ENCODE data around the gene CD7.

The CD7 gene

DNA sequence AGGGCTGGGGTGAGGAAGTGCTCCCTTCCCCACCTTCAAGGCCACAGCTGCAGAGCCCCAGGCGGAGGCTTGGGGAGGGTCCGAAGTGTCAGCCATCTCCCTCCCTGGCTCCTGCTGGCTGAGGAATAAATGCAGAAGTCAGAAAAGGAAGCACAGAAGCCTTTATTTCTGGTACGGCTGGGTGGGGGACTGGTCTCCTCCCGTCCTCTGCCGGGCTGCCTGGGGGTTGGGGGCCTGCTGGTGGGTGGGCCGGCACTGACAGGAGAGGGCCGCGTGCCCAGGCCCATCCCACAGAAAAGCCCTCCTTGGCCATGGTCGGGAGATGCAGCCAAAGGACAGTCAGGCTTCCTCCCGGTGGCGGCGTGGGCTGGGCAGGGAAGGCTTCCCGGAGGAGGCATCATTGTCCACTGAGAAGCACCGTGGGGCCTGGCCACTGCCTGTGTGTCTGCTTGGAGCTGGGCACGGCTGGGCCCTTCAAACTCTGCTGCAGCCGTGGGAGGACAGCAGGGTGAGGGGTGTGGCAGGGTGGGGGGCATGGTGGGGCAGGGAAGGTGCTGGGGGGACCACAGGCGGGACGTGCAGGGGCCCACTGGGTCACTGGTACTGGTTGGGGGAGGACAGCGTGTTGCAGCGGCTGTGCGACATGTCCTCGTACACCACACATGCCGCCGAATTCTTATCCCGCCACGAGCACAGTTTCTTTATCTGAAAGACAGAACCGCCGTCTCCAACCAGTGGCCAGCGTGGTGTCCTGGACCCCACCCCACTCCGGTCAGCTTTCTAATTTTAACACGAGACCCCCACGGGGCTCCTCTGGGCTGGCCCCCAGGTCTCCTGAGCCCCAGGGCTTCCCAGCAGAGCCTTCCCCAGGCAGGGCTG lies 2.4 kb downstream of the CD7 start:
- DNase-seq (ENCODE audit: low read depth, low spot score) = no peak

DNA sequence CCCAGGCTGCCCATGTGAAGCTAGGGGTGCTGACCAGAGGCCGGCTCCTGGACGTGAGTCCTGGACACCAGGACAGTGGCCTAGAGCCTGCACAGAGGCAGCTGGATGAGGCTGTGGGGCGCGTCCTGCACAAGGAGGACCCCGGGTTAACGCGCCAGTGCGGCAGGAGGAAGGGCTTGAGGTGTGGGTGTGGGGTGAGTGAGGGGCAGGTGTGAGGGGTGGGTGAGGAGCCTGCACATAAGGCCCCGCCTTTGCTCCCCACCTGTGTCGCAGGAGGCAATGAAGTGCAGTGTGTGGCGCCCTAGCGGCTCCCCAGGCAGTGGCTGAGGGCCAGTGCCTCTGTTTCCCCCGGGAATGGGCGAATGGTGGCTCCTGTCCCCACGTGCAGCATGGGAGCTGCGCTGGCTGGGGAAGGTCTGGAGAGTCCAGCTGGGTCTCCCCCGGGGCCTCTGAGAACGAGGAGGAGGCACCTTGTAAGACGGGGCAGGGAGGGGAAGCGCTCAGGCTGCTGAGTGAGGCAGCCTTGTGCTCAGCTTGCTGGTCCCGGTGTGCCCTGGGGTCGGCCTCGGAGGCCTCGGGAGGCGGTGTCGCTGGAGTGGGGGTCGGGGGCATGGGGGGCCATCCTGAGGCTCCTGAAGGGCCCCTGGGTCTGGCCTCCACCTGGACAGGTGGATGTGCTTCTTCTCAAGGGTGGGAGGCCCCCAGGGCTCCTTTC lies 3.2 kb downstream of the CD7 start:
- no peak for DNase-seq (ENCODE audit: low read depth, low spot score)

DNA sequence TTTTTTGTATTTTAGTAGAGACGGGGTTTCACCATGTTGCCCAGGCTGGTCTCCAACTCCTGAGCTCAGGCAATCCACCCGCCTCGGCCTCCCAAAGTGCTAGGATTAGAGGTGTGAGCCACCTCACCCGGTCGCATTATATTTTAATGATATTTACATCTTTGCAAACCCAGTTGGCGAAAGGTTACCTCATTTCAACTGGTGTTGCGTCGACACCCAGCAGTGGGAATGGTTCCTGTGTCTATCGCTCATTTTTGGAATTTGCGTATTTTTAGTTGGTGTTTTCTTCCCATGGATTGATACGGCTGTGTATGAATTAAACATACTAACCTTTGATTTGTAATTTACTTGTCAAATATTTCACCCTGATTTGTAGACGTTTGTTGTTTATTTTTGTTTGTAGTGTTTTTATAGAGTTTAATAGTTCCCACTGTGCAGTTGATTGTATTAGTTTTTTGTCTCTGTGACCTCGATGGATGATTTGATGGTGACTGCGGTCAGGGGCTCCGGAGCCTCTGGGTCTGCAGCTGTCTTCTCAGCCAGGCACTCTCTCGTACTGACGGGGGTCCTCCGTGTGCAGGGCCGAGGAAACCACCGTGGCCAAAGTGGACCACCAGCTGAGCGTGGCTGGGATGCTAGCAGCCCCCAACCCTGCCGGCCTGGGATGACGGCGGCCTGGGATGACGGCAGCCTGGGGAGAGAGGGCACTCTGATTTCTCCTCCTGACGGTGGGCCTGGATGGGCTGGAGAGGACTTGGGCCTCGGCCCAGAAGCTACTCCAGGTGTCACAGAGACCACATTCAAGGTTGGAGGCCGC lies 4.0 kb downstream of the CD7 start:
- DNase-seq (ENCODE audit: low read depth, low spot score) = no peak

DNA sequence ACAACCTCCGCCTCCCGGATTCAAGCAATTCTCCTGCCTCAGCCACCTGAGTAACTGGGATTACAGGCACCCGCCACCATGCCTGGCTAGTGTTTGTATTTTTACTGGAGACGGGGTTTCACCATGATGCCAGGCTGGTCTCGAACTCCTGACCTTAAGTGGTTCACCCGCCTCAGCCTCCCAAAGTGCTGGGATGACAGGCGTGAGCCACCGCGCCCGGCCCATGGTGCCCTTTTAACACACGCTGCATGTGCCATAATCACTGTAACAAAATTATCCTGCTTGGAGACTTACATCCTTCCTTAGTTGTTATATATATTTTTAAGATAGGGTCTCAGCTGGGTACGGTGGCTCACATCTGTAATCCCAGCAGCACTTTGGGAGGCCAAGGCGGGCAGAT lies 5.4 kb downstream of the CD7 start:
- no peak for DNase-seq (ENCODE audit: low read depth, low spot score)

DNA sequence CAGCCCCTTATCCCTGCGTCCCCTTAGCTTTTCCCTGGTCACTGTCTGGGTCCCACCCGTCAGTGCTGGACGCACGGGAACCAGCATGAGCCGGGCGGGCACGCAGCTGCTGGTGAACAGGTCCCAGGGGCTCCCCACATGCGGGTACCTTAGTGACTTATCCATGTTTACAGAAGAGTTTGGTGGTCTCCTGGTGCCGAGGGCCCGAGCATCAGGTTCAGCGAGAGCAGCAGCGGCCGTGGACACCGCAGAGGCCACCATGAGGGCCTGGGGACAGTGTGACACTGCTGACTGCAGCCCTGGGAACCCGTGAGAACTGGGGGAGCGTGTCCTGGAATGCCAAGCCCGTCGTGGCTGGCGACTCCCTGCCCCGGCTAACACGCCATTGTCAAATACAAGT lies 6.5 kb downstream of the CD7 start:
- DNase-seq (ENCODE audit: low read depth, low spot score) = no peak

DNA sequence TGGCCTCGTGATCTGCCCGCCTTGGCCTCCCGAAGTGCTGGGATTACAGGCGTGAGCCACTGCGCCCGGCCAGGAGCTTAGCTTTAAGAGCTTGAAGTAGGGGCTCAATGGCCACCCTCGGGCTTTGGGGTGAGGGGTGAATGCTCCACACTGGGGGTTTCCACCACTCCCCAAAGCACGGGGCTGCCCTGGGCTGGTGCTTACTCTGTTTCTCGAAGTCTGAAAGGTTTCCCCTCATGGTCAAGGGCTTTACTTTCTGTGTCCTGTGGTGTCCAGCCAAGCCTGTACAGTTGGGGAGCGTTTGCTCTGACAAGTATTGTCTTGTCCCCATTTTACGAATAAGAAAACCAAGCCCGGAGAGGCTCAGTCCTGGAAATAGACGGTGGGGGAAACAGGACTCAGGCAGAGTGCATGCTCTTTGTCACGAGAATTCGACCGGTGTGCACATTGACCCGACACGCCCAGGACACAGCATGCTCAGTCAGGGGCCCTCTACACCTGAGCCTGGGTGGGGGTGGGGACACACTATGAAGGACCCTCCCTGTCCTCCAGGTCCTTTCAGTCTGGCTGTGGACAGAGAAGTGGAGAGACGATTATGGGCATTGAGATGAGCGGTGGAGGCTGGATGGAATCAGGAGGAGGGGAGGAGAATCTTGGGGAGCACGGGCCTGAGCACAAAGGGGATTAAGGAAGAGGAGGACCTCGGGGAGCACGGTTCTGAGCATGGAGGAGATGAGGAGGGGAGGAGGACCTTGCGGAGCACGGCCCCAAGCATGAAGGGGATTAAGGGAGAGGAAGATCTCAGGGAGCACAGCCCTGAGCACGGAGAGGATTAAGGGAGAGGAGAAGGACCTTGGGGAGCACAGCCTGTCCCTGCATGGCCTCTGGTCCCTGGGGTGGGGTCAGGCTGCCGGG lies 7.5 kb downstream of the CD7 start:
- no peak for DNase-seq (ENCODE audit: low read depth, low spot score)

DNA sequence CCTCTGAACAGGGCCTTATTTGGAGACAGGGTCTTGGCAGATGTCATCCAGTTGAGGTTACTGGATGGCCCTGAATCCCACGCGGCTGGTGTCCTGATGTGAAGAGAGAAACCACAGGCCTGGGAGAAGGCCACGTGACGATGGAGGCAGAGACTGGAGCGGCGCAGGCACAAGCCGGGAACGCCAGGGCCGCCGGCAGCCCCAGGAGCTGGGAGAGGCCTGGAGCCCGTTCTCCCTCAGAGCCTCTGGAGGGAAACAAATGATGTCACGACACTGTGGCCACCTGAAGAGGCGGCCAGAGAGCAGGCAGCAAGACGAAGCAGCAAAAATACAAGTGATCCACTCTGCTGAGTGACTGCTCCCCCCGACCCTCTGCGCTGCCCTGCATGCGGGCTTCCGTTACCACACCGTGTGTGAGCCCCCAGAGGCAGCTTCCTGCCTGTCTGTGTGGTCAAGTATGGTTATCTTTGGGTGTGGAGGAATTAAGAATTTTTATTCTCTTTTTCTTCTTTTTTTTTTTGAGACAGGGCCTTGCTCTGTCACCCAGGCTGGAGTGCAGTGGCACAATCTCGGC lies 11.6 kb downstream of the CD7 start:
- DNase-seq (ENCODE audit: low read depth, low spot score) = no peak

DNA sequence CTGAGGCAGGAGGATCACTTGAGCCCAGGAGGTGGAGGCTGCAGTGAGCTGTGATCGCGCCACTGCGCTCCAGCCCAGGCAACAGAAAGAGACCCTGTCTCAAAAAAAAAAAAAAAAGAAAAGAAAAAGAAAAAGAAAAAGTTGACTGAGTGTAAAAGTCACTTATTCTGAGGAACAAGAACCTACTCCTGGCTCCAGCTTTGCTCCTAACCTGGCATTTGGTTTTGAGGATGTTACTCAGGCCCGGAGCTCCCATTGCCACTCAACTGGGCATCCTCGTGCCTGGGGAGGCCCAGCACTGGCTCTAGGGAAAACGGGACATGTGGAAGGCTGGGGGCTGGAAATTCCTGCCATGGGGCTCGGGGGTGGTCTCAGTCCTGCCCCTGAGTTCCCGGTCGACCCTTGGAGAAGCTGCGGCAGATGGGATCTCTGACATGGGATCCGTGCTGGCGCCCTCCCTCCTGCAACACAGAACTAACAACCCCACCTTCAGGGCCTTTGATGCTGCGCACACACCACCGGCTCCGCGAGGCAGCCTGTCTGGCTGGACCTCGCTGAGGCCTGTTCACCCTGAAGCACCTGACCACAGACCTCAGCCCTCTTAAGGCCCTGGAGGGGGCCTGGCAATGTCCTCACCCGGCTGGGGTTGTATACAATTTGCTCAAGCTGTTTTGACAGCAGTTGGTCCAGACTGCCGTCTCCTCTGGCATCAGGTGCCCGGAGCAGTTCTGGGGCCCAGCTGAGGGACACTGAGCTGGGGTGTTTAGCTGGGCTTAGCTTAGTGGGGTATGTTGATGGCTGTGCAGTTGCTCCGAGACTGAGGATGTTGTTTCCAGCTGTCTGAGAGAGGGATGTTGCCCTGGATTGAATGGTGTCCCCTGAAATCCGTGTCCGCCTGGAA lies 12.3 kb downstream of the CD7 start:
- no peak for DNase-seq (ENCODE audit: low read depth, low spot score)

DNA sequence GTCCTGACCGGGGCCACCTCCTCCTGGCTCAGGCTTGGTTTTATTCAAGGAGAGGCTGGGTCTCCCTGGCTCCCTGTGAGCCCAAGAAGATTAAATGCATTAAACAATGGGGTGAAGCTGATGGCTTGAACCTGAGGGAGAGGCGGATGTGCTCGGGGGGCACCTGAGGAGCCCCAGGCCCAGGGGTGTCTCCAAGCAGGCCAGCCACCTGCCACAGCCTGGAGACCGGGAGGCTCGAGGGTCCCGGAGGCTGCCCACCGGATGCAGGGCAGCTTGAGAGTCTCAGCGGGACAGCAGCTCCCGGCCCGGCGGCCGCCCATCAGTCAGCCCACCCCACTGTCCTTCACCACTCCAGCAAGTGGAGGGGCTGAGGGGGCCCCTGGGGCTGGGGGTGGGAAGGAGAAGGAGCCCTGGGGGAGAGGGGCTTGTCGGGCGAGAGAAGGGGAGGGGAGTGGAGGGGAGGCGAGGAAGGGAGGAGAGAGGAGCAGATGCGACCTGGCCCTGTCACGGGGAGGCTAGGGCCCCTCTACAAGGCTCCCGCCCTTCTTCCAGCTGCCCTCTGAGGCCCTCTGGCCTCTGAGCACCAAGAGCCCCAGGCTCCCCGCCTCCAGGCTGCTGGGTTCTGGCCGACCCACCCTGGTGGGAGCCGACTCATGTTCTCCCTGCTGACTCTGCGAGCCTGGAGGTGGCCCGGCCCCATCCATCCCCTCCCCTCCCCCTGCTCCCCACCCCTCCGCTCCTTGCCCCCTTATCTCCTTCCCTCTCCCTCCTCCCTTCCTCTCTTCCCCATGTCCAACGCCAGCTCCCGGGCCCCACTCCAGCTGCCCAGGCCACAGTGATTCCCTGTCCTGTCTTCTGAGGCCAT lies 13.2 kb downstream of the CD7 start:
- DNase-seq (ENCODE audit: low read depth, low spot score) = no peak

DNA sequence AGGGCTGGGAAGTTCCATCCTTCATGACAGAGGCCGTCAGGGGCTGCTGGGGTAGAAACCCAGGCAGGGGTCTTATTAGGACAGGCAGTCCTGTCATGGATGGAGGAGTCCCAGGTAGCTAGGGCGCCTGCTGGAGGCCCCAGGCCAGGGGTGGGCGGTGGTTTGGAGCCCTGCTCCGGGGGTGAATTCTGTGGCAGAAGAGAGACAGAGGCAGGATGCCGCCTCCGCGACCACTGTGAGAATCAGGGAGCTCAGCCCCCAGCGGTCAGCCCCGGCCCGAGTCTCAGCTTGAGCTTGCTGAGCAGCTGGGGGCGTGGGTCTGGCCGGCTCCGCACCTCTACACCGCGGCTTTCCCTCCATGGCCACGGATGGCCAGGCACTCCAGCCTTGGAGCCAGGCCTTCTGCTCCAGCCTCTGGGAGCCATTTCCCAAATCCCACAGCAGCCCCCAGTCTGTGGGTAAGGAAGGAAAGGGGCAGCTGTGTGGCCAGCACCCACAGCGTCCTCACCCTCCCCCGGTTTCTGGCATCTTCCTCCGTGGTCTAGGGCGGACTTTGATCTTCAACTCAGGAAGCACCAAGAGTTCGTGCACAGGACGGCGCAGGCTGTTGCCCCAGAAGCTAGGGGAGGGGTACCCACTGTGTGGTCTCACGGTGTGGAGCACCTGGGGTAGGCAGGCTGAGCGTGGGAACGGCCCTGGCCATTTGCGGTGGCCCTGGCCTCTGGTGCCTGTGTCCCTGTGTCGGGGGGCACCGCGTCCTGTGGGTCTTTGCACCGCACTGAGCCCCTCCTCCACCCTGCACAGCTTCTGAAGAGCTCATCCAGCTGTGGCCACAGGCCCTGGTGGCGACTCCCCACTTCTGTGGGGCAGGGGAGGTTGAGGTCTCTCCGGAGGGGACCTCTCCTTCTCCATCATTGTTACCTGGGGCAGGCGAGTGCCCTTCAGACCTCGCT lies 14.1 kb downstream of the CD7 start:
- no peak for DNase-seq (ENCODE audit: low read depth, low spot score)

DNA sequence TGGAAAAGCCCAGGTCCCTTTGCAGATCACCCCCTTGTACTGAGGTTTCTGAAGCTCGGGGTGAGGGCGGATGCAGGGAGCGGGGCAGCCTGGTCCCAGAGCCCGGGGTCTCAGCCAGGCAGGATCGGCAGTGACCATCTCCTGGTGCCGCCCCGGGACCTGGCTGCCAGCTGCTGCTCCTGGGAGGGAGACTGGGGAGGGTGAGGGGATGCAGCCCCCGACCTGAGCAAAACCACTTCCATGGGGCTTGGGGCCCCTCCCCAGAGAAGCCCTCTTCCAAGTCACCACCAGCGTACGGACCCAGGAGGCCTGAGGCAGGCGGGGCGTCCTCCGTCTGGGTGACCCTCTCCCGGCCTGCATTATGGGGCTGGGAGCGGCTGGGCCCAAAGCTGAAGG lies 14.8 kb downstream of the CD7 start:
- no peak for DNase-seq (ENCODE audit: low read depth, low spot score)

DNA sequence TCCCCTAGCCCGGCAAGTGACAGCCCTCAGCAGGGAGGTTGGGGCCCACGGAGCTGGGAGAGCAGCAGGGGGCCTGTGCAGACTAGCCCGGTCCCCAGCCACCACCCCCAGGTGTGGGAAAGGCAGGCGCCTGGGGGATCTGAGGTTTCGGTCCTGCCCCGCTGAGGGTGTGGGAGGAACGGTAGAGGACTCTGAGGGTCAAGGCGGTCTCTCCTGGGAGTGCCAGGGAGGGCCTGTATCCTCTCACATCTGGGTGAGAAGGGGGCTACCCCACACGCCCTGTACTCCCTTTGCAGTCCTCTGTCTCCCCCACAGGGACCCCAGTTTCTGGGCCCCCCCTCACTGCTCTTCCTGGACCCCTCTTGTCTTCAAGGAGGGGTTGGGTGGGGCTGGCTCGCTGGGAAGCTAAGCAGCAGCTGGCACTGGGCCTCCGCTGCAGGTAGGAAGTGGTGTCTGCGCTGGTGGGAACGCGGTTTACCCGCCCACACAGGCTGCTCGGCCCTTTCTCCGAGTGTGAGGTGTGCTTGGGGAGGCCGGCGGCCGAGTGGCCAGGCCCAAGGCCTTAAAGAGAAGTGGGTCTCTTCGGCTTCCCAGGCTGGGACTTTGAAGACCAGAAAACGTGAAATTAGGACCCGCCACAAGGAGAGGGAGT lies 15.4 kb downstream of the CD7 start:
- no peak for DNase-seq (ENCODE audit: low read depth, low spot score)

DNA sequence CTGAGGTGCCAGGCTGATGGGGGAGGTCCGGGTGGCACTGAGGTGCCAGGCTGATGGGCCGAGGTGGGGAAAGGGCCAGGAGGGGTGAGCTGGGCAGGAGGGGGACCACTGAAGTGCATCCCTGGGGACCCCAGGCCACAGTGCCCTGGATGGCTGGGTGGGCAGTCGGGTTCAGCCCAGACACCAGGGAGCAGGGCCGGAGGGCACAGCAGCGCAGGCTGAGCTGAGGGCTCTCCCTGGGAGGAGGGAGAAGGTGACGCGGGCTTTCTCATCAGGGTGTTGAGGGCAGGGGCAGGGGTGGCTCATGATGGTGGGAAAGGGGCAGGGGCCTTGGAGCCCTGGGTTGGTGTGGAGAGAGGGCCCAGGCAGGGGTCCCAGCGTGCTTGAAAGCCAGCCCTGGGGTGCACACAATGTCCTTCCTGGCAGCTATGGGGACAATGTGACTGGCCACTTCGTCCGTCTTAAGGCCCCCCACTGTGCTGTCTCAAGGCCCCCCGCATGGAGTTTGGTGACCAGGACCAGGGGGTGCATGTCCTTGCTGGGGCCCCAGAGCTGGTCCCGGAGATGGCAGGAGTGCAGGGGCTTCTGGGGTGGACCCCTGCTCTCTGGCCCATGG lies 16.0 kb downstream of the CD7 start:
- no peak for DNase-seq (ENCODE audit: low read depth, low spot score)

DNA sequence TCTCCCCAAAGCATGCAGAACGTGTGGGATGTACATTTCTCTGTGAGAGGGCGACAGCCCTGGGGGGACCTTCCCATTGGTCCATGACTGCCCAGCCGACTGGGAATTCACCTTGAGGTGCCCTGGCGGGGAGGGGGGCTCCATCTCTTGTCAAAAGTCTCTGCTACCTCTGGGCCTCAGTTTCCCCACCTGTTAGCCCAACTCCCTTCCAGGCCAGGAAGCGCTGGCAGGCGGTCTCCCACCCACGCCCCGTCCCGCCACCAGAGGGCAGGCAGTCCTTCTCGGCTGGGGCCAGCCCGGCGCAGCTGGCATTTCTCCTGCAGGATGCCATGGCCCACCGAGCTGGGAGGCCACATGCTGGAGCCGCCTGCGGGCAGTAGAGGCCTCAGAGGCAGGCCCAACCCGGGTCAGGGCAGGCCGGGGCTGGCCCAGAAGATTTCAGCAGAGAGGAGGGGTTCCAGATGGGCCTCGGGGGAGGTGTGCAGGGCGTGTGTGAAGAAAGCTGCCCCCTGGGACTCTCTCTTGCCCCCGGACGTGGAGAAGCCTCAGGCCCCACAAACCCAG lies 16.6 kb downstream of the CD7 start:
- DNase-seq (ENCODE audit: low read depth, low spot score) = no peak

DNA sequence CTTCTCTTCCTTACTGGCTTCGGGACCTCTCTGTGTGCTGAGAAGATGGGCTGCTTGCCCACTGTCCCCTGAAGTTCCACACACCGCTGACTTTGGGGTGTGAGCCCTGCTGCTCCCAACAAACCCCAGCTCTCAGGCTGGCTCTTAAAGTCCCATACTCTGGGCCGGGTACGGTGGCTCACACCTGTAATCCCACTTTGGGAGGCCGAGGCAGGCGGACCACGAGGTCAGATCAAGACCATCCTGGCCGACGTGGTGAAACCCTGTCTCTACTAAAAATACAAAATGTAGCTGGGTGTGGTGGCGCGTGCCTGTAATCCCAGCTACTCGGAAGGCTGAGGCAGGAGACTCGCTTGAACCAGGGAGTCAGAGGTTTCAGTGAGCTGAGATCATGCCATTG lies 17.2 kb downstream of the CD7 start:
- no peak for DNase-seq (ENCODE audit: low read depth, low spot score)

DNA sequence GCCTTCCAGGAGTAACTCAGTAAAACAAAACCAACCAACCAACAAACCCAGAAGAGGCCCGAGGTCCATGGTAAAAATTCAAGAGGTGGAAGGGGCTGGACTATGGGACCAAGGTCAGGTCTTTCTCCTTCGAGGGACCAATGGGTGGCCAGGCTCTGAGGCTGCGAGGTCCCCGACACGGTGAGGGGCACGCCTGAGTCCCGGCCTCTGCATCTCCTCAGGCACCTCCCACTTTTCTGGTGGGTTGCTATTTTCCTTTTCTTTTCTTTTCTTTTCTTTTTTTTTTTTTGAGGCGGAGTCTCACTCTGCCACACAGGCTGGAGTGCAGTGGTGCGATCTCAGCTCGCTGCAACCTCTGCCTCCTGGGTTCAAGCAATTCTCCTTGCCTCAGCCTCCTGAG lies 18.0 kb downstream of the CD7 start:
- DNase-seq (ENCODE audit: low read depth, low spot score) = no peak

Data from activated CD4-positive, CD25-positive, alpha-beta regulatory T cell treated with anti-CD3 and anti-CD28 coated beads, Interleukin-2, amount 50 U/mL, for 16 hours (primary cell).